HG03139 (cell line): ENCODE measurements around the gene PCP2.

ENCODE experiments used
- ATAC-seq: cut with Tn5 transposase; IDR thresholded peaks from one replicate; pipeline ENCODE4 v1.9.1; 2021; ENCODE audit not compliant: unreplicated experiment

PCP2 gene

GRCh38 chr19:7602240-7602934 lies 31.1 kb downstream of the PCP2 start:
- ATAC-seq = no peak

- no peak for ATAC-seq
Observed at GRCh38 chr19:7600721-7601120, 32.8 kb downstream of the PCP2 start.

GRCh38 chr19:7598180-7598579 lies 35.3 kb downstream of the PCP2 start:
- ATAC-seq = no peak

- ATAC-seq = no peak
Observed at GRCh38 chr19:7597689-7598088, 35.8 kb downstream of the PCP2 start.

- no peak for ATAC-seq
Observed at GRCh38 chr19:7596211-7596937, 37.1 kb downstream of the PCP2 start.

- ATAC-seq = no peak
Observed at GRCh38 chr19:7595466-7596133, 37.9 kb downstream of the PCP2 start, which contains the start of gene CAMSAP3. CAMSAP3 (plus strand) TSS chr19:7595863; CDS start chr19:7596003, 140 bp downstream.

- no peak for ATAC-seq
Observed at GRCh38 chr19:7590256-7590655, 43.3 kb downstream of the PCP2 start.

GRCh38 chr19:7589822-7590221 lies 43.7 kb downstream of the PCP2 start:
- no peak for ATAC-seq

GRCh38 chr19:7582446-7582845 lies 51.1 kb downstream of the PCP2 start:
- no peak for ATAC-seq
